A549 (cell line): Measurements from ENCODE around the gene TMEM92. TPM values are rescaled to one million over a fixed set of nuclear protein-coding genes. Genes with fewer than 3 reads are reported as not detected.

Source experiments
- polyA plus RNA-seq, 4 experiments: library from polyadenylated mRNA; depleted of rRNA in 3 of 4; stranded (reverse); fragments of >200 nt; fragmentation: RNase III in 1 of 4; extraction: RNeasy Plus Mini Kit Qiagen cat#74134 plus additional on column Dnase treatment in 1 of 4; gene quantifications; 2 replicates in 3 of 4; 3 replicates in 1 of 4; pipeline ENCODE4 v1.2.3, GENCODE V29; 2011 to 2017
- small RNA-seq, 6 experiments: library from RNA; depleted of rRNA; stranded (forward); fragments of <200 nt; gene quantifications; one replicate each; pipeline ENCODE3, GENCODE V24; 2012

The TMEM92 gene
- polyA plus RNA-seq, 2 of the 4 experiments (the other 2 are of a cell fraction): 10.3 to 27.5 TPM

Small RNAs within 50 kb of the gene (small RNA-seq; reads per million reads assigned to genes)
- gene SUMO2P7: 0 reads per million in 6 experiments

Other genes starting within 250 kb of the TMEM92 start
- gene ITGA3, start 218.4 kb upstream of the TMEM92 start, polyA plus RNA-seq (2011; rRNA removed): 141 and 181 TPM in 2 replicates
- 248 to 268 TPM (median 256 TPM) in 3 replicates for gene ITGA3, start 218.4 kb upstream of the TMEM92 start, polyA plus RNA-seq (2017; fragmentation: RNase III; extraction: RNeasy Plus Mini Kit Qiagen cat#74134 plus additional on column Dnase treatment)
- gene PDK2, start 179.1 kb upstream of the TMEM92 start, polyA plus RNA-seq (2011; rRNA removed): 28.5 and 34.4 TPM in 2 replicates
- 14.1 to 19.8 TPM (median 15.2 TPM) in 3 replicates for gene PDK2, start 179.1 kb upstream of the TMEM92 start, polyA plus RNA-seq (2017; fragmentation: RNase III; extraction: RNeasy Plus Mini Kit Qiagen cat#74134 plus additional on column Dnase treatment)
- 0.12 and 0.15 TPM in 2 replicates for gene SAMD14, start 144.3 kb upstream of the TMEM92 start, polyA plus RNA-seq (2011; rRNA removed)
- gene SAMD14, start 144.3 kb upstream of the TMEM92 start, polyA plus RNA-seq (2017; fragmentation: RNase III; extraction: RNeasy Plus Mini Kit Qiagen cat#74134 plus additional on column Dnase treatment): 0.42 to 0.75 TPM (median 0.74 TPM) in 3 replicates
- 16.8 and 22.0 TPM in 2 replicates for gene PPP1R9B, start 123.8 kb upstream of the TMEM92 start, polyA plus RNA-seq (2011; rRNA removed)
- gene PPP1R9B, start 123.8 kb upstream of the TMEM92 start, polyA plus RNA-seq (2017; fragmentation: RNase III; extraction: RNeasy Plus Mini Kit Qiagen cat#74134 plus additional on column Dnase treatment): 32.4 to 40.6 TPM (median 35.8 TPM) in 3 replicates
- gene SGCA, start 108.5 kb upstream of the TMEM92 start, polyA plus RNA-seq (2011; rRNA removed): 0.44 and 0.90 TPM in 2 replicates
- gene SGCA, start 108.5 kb upstream of the TMEM92 start, polyA plus RNA-seq (2017; fragmentation: RNase III; extraction: RNeasy Plus Mini Kit Qiagen cat#74134 plus additional on column Dnase treatment): 1.5 to 3.4 TPM (median 1.9 TPM) in 3 replicates
- 4.4 and 4.6 TPM in 2 replicates for gene COL1A1, start 72.8 kb upstream of the TMEM92 start, polyA plus RNA-seq (2011; rRNA removed)
- gene COL1A1, start 72.8 kb upstream of the TMEM92 start, polyA plus RNA-seq (2017; fragmentation: RNase III; extraction: RNeasy Plus Mini Kit Qiagen cat#74134 plus additional on column Dnase treatment): 18.1 to 34.3 TPM (median 31.6 TPM) in 3 replicates
- gene XYLT2, start 71.7 kb downstream of the TMEM92 start, polyA plus RNA-seq (2011; rRNA removed): 9.7 and 10.5 TPM in 2 replicates
- gene XYLT2, start 71.7 kb downstream of the TMEM92 start, polyA plus RNA-seq (2017; fragmentation: RNase III; extraction: RNeasy Plus Mini Kit Qiagen cat#74134 plus additional on column Dnase treatment): 13.7 to 15.9 TPM (median 15.8 TPM) in 3 replicates
- gene MRPL27, start 98.7 kb downstream of the TMEM92 start, polyA plus RNA-seq (2011; rRNA removed): 149 and 173 TPM in 2 replicates
- gene MRPL27, start 98.7 kb downstream of the TMEM92 start, polyA plus RNA-seq (2017; fragmentation: RNase III; extraction: RNeasy Plus Mini Kit Qiagen cat#74134 plus additional on column Dnase treatment): 155 to 170 TPM (median 156 TPM) in 3 replicates
- gene EME1, start 98.8 kb downstream of the TMEM92 start, polyA plus RNA-seq (2011; rRNA removed): 26.3 and 29.9 TPM in 2 replicates
- 21.9 to 24.3 TPM (median 23.9 TPM) in 3 replicates for gene EME1, start 98.8 kb downstream of the TMEM92 start, polyA plus RNA-seq (2017; fragmentation: RNase III; extraction: RNeasy Plus Mini Kit Qiagen cat#74134 plus additional on column Dnase treatment)
- gene LRRC59, start 123.1 kb downstream of the TMEM92 start, polyA plus RNA-seq (2011; rRNA removed): 228 and 237 TPM in 2 replicates
- gene LRRC59, start 123.1 kb downstream of the TMEM92 start, polyA plus RNA-seq (2017; fragmentation: RNase III; extraction: RNeasy Plus Mini Kit Qiagen cat#74134 plus additional on column Dnase treatment): 200 to 226 TPM (median 209 TPM) in 3 replicates
- 28.9 and 33.6 TPM in 2 replicates for gene ACSF2, start 151.8 kb downstream of the TMEM92 start, polyA plus RNA-seq (2011; rRNA removed)
- gene ACSF2, start 151.8 kb downstream of the TMEM92 start, polyA plus RNA-seq (2017; fragmentation: RNase III; extraction: RNeasy Plus Mini Kit Qiagen cat#74134 plus additional on column Dnase treatment): 16.3 to 24.4 TPM (median 21.5 TPM) in 3 replicates
- gene CHAD, start 194.4 kb downstream of the TMEM92 start, polyA plus RNA-seq (2011; rRNA removed): not detected in 2 replicates
- not detected in 3 replicates for gene CHAD, start 194.4 kb downstream of the TMEM92 start, polyA plus RNA-seq (2017; fragmentation: RNase III; extraction: RNeasy Plus Mini Kit Qiagen cat#74134 plus additional on column Dnase treatment)
- gene RSAD1, start 204.4 kb downstream of the TMEM92 start, polyA plus RNA-seq (2011; rRNA removed): 38.2 and 47.2 TPM in 2 replicates
- gene RSAD1, start 204.4 kb downstream of the TMEM92 start, polyA plus RNA-seq (2017; fragmentation: RNase III; extraction: RNeasy Plus Mini Kit Qiagen cat#74134 plus additional on column Dnase treatment): 36.3 to 42.0 TPM (median 40.9 TPM) in 3 replicates
- 2.5 and 4.1 TPM in 2 replicates for gene MYCBPAP, start 234.0 kb downstream of the TMEM92 start, polyA plus RNA-seq (2011; rRNA removed)
- 0.93 to 2.1 TPM (median 1.2 TPM) in 3 replicates for gene MYCBPAP, start 234.0 kb downstream of the TMEM92 start, polyA plus RNA-seq (2017; fragmentation: RNase III; extraction: RNeasy Plus Mini Kit Qiagen cat#74134 plus additional on column Dnase treatment)